GM23338 (cell line): ENCODE measurements around the gene PMPCB. TPM values are rescaled to one million over a fixed set of nuclear protein-coding genes. Genes with fewer than 3 reads are reported as not detected.

Source experiments
- ATAC-seq: fragments of 200-7000 bp; cut with Tn5 transposase; 3 replicates; pipeline ENCODE4 v1.9.1; 2020
- DNase-seq: peaks from one replicate; pipeline ENCODE4 v3.0.0-alpha.2; 2015; ENCODE audit warnings: low spot score
- H2AFZ ChIP-seq: fragments of 200-600 bp; sonication (generic); 2 replicates; pipeline ENCODE4 v1.8.0; 2016; ENCODE audit warnings: antibody characterized with exemption, mild to moderate bottlenecking, moderate library complexity
- H3F3A ChIP-seq: fragments of 200-600 bp; sonication (generic); replicated peaks from 2 replicates; pipeline ENCODE4 v1.8.0; 2017; ENCODE audit warnings: antibody characterized with exemption, mixed run types, low read depth
- H3K27ac ChIP-seq: fragments of 200-600 bp; sonication (generic); 2 replicates; pipeline ENCODE4 v1.6.1; 2016; ENCODE audit warnings: low read depth
- H3K27me3 ChIP-seq: fragments of 200-600 bp; sonication (generic); 2 replicates; pipeline ENCODE4 v1.8.0; 2016; ENCODE audit warnings: mild to moderate bottlenecking, mixed run types, moderate library complexity; ENCODE audit not compliant: insufficient read depth
- H3K36me3 ChIP-seq: fragments of 200-600 bp; sonication (generic); 2 replicates; pipeline ENCODE4 v1.8.0; 2016; ENCODE audit warnings: mild to moderate bottlenecking; ENCODE audit not compliant: insufficient read depth
- H3K4me1 ChIP-seq: fragments of 200-600 bp; sonication (generic); 2 replicates; pipeline ENCODE4 v1.8.0; 2016; ENCODE audit warnings: mild to moderate bottlenecking, moderate library complexity; ENCODE audit not compliant: insufficient read depth
- H3K4me2 ChIP-seq: fragments of 200-600 bp; sonication (generic); 2 replicates; pipeline ENCODE4 v1.7.1; 2017; ENCODE audit warnings: mixed run types
- H3K4me3 ChIP-seq: fragments of 200-600 bp; sonication (generic); 2 replicates; pipeline ENCODE4 v1.6.1; 2016; ENCODE audit warnings: mixed run types
- H3K79me2 ChIP-seq: fragments of 200-600 bp; sonication (generic); replicated peaks from 2 replicates; pipeline ENCODE4 v1.8.0; 2017; ENCODE audit warnings: mild to moderate bottlenecking; ENCODE audit not compliant: insufficient read depth
- H3K9me2 ChIP-seq: fragments of 200-600 bp; sonication (generic); 2 replicates; pipeline ENCODE4 v1.8.0; 2017; ENCODE audit not compliant: insufficient read depth
- H4K20me1 ChIP-seq: fragments of 200-600 bp; sonication (generic); replicated peaks from 2 replicates; pipeline ENCODE4 v1.8.0; 2017; ENCODE audit warnings: mild to moderate bottlenecking; ENCODE audit not compliant: insufficient read depth
- H3K27ac Mint-ChIP-seq: 2 replicates; pipeline ENCODE4 v1.8.0; 2020; ENCODE audit warnings: inconsistent platforms, mild to moderate bottlenecking, moderate library complexity, mixed read lengths
- H3K27me3 Mint-ChIP-seq: 3 replicates; pipeline ENCODE4 v1.8.0; 2022; ENCODE audit warnings: low read depth, mild to moderate bottlenecking, moderate library complexity, mixed read lengths, inconsistent platforms; ENCODE audit not compliant: insufficient read depth, poor library complexity
- H3K36me3 Mint-ChIP-seq: 3 replicates; pipeline ENCODE4 v1.8.0; 2021; ENCODE audit warnings: low read depth, mild to moderate bottlenecking, inconsistent platforms, moderate library complexity, mixed read lengths
- H3K4me1 Mint-ChIP-seq: 3 replicates; pipeline ENCODE4 v1.8.0; 2020; ENCODE audit warnings: mild to moderate bottlenecking, inconsistent platforms, mixed read lengths
- H3K4me3 Mint-ChIP-seq: 3 replicates; pipeline ENCODE4 v1.8.0; 2021; ENCODE audit warnings: moderate library complexity, mild to moderate bottlenecking, inconsistent platforms, mixed read lengths
- H3K9me3 Mint-ChIP-seq: 3 replicates; pipeline ENCODE4 v1.8.0; 2020; ENCODE audit warnings: moderate library complexity, mild to moderate bottlenecking, inconsistent platforms, mixed read lengths
- CREB1 ChIP-seq: fragments of 250-450 bp; sonication (Bioruptor Pico); IDR thresholded peaks from 2 replicates; pipeline ENCODE4 v1.5.0; 2020; ENCODE audit warnings: low read depth, mild to moderate bottlenecking, moderate library complexity
- CTCF ChIP-seq, 2 experiments: fragments of 200-600 bp in 1 of 2; sonication (generic) in 1 of 2; conservative IDR thresholded peaks; 2 replicates each; pipeline versions ENCODE4 v1.5.1 to v1.6.1; 2016 to 2017; ENCODE audit warnings: antibody characterized with exemption in 2 of 2, low read depth in 2 of 2, mild to moderate bottlenecking in 2 of 2, moderate library complexity in 1 of 2
- ETS1 ChIP-seq: IDR thresholded peaks from 2 replicates; pipeline ENCODE4 v1.6.1; 2016; ENCODE audit warnings: antibody characterized with exemption
- JUNB ChIP-seq: IDR thresholded peaks from one replicate; pipeline ENCODE4 v1.6.1; 2016; ENCODE audit warnings: antibody characterized with exemption; ENCODE audit not compliant: unreplicated experiment
- NANOG ChIP-seq: IDR thresholded peaks from 2 replicates; pipeline ENCODE4 v1.6.1; 2016; ENCODE audit warnings: antibody characterized with exemption, borderline replicate concordance
- POLR2AphosphoS5 ChIP-seq: IDR thresholded peaks from 2 replicates; pipeline ENCODE4 v1.6.1; 2016; ENCODE audit warnings: antibody characterized with exemption, low read depth
- REST ChIP-seq: IDR thresholded peaks from one replicate; pipeline ENCODE4 v1.6.1; 2018; ENCODE audit warnings: antibody characterized with exemption; ENCODE audit not compliant: unreplicated experiment
- ZNF331 ChIP-seq: fragments of 250-450 bp; sonication (Bioruptor Pico); IDR thresholded peaks from 2 replicates; pipeline ENCODE4 v1.5.0; 2020; ENCODE audit warnings: low read depth, mild to moderate bottlenecking, moderate library complexity
- ZNF462 ChIP-seq: fragments of 250-450 bp; sonication (Bioruptor Pico); IDR thresholded peaks from 2 replicates; pipeline ENCODE4 v1.5.0; 2020; ENCODE audit warnings: mild to moderate bottlenecking, moderate library complexity
- polyA plus RNA-seq: library from polyadenylated mRNA; unstranded; fragments of >200 nt; fragmentation: Nextera tagmentation; extraction: Ambion mirVana; gene quantifications from 2 replicates; pipeline ENCODE4 v1.2.1, GENCODE V29; 2016
- total RNA-seq: library from RNA; depleted of rRNA; stranded (reverse); fragments of >200 nt; shearing (Covaris generic); gene quantifications from 2 replicates; pipeline ENCODE4 v1.2.3, GENCODE V29; 2014

PMPCB gene
- total and polyA plus RNA-seq, 2 experiments from 2014 or later = 55.0 to 90.0 TPM

GRCh38 chr7:103343332-103343731, 46.1 kb downstream of the PMPCB start (continued):
- TF ChIP-seq CTCF (conservative IDR thresholded peaks at IDR 0.05; ENCODE audit: low read depth in 2 of 2) (no peak), REST (no peak), NANOG (no peak)

GRCh38 chr7:103343758-103344452, 46.7 kb downstream of the PMPCB start:
- Histone ChIP-seq H2AFZ (peak overlapping the region; percentile 91), H3K79me2 (peaks cover 70% of the 10 kb centered on the region), H4K20me1 (peaks cover 18% of the 10 kb centered on the region), H3K4me3 (peak overlapping the region; percentile 91), H3F3A (no peaks in the 10 kb centered on the region), H3K9me2 (no peaks in the 10 kb centered on the region), H3K27me3 (no peaks in the 10 kb centered on the region), H3K4me2 (peak overlapping the region; percentile 97), H3K36me3 (peaks cover 29% of the 10 kb centered on the region), H3K4me1 (peaks cover 17% of the 10 kb centered on the region; the same call in 1 of the 2 replicates), H3K27ac (peak overlapping the region; percentile 68)
- Mint-ChIP-seq H3K36me3 (peaks cover 36% of the 10 kb centered on the region), H3K27ac (peak overlapping the region; percentile 99), H3K4me3 (peak overlapping the region; percentile 93), H3K27me3 (peaks cover 10% of the 10 kb centered on the region), H3K9me3 (no peaks in the 10 kb centered on the region), H3K4me1 (peaks cover 8% of the 10 kb centered on the region)
- DNase-seq (peak; percentile 55), ATAC-seq (peak; percentile 26; the same call in 2 of the 3 replicates)
- TF ChIP-seq CREB1 (CRISPR knock-in tag) (no peak), ETS1 (no peak), CTCF (conservative IDR thresholded peaks at IDR 0.05; ENCODE audit: low read depth in 2 of 2) (no peak), JUNB (no peak), ZNF331 (CRISPR knock-in tag) (no peak), ZNF462 (CRISPR knock-in tag) (no peak), POLR2AphosphoS5 (no peak)
